HEK293 (cell line): Measurements from ENCODE around the gene HLA-E.

Experiments used
- CTCF ChIA-PET: fragments of 350-600 bp; formaldehyde crosslinking; extraction: SDS; loops from one replicate; lab custom pipeline; 2021; ENCODE audit warnings: antibody characterized with exemption; lab: Yijun Ruan, JAX
- POLR2A ChIA-PET: fragments of 300-600 bp; formaldehyde crosslinking; extraction: SDS; loops from one replicate; lab custom pipeline; 2020; ENCODE audit warnings: antibody characterized with exemption, inconsistent platforms; lab: Yijun Ruan, JAX
- H3K27ac ChIP-seq: fragments of 200-500 bp; sonication (Bioruptor generic); 2 replicates; pipeline ENCODE4 v1.5.1; 2014; ENCODE audit warnings: low read depth, low read length, control low read depth, inconsistent platforms; ENCODE audit errors: extremely low read depth
- H3K36me3 ChIP-seq, 2 experiments: fragments of 200-500 bp in 1 of 2; sonication (Bioruptor generic) in 1 of 2; 1 replicate in 1 of 2; 2 replicates in 1 of 2; pipeline ENCODE4 v1.5.1; 2014 to 2017; ENCODE audit warnings: inconsistent platforms in 2 of 2, low read length in 2 of 2; ENCODE audit not compliant: control insufficient read depth in 2 of 2, insufficient read depth in 1 of 2
- H3K4me1 ChIP-seq: fragments of 200-500 bp; sonication (Bioruptor generic); 2 replicates; pipeline ENCODE4 v1.5.1; 2014; ENCODE audit warnings: mild to moderate bottlenecking, low read length, inconsistent platforms; ENCODE audit not compliant: control insufficient read depth, insufficient read depth
- H3K4me3 ChIP-seq: 2 replicates; pipeline ENCODE4 v1.5.1; 2011; ENCODE audit warnings: low read depth, mild to moderate bottlenecking, control low read depth, low read length, moderate library complexity
- H3K9me3 ChIP-seq: fragments of 200-500 bp; sonication (Bioruptor generic); 2 replicates; pipeline ENCODE4 v1.5.1; 2014; ENCODE audit warnings: low read depth, low read length, inconsistent platforms; ENCODE audit not compliant: control insufficient read depth, insufficient read depth
- EGR2 ChIP-seq: fragments of 450-650 bp; formaldehyde crosslinking; IDR thresholded peaks from 2 replicates; pipeline ENCODE4 v1.5.1; 2016; ENCODE audit warnings: low read depth, missing biosample characterization, missing genetic modification characterization
- ELK4 ChIP-seq: IDR thresholded peaks from 2 replicates; pipeline ENCODE4 v1.6.1; 2011; ENCODE audit warnings: mild to moderate bottlenecking, low read depth, low read length, borderline replicate concordance
- GLI4 ChIP-seq: fragments of 450-650 bp; formaldehyde crosslinking; IDR thresholded peaks from 2 replicates; pipeline ENCODE4 v1.5.1; 2016; ENCODE audit warnings: missing biosample characterization, missing genetic modification characterization
- GLIS1 ChIP-seq: fragments of 450-650 bp; formaldehyde crosslinking; IDR thresholded peaks from 2 replicates; pipeline ENCODE4 v1.5.1; 2016; ENCODE audit warnings: missing biosample characterization, missing genetic modification characterization
- HOXC10 ChIP-seq: sonication (generic); formaldehyde crosslinking; IDR thresholded peaks from 2 replicates; pipeline ENCODE4 v1.8.1; 2023; ENCODE audit warnings: mild to moderate bottlenecking, missing genetic modification reagents
- KLF1 ChIP-seq: fragments of 450-650 bp; formaldehyde crosslinking; IDR thresholded peaks from 2 replicates; pipeline ENCODE4 v1.5.1; 2016; ENCODE audit warnings: missing biosample characterization, missing genetic modification characterization
- KLF16 ChIP-seq: fragments of 450-650 bp; formaldehyde crosslinking; IDR thresholded peaks from 2 replicates; pipeline ENCODE4 v1.5.1; 2017; ENCODE audit warnings: missing biosample characterization, missing genetic modification characterization
- KLF8 ChIP-seq: fragments of 450-650 bp; formaldehyde crosslinking; IDR thresholded peaks from 2 replicates; pipeline ENCODE4 v1.5.1; 2016; ENCODE audit warnings: missing biosample characterization, missing genetic modification characterization
- KLF9 ChIP-seq: fragments of 450-650 bp; formaldehyde crosslinking; IDR thresholded peaks from 2 replicates; pipeline ENCODE4 v1.5.1; 2016; ENCODE audit warnings: missing biosample characterization, missing genetic modification characterization, low read depth
- PRDM10 ChIP-seq: fragments of 450-650 bp; formaldehyde crosslinking; IDR thresholded peaks from 2 replicates; pipeline ENCODE4 v1.5.1; 2016; ENCODE audit warnings: missing biosample characterization, missing genetic modification characterization
- RBAK ChIP-seq: fragments of 450-650 bp; formaldehyde crosslinking; IDR thresholded peaks from 2 replicates; pipeline ENCODE4 v1.5.1; 2016; ENCODE audit warnings: missing biosample characterization, missing genetic modification characterization
- SP3 ChIP-seq: fragments of 450-650 bp; formaldehyde crosslinking; IDR thresholded peaks from 2 replicates; pipeline ENCODE4 v1.5.1; 2016; ENCODE audit warnings: missing biosample characterization, missing genetic modification characterization
- ZBTB17 ChIP-seq: fragments of 450-650 bp; formaldehyde crosslinking; IDR thresholded peaks from 2 replicates; pipeline ENCODE4 v1.5.1; 2016; ENCODE audit warnings: missing biosample characterization, missing genetic modification characterization
- ZBTB21 ChIP-seq: fragments of 450-650 bp; formaldehyde crosslinking; IDR thresholded peaks from 2 replicates; pipeline ENCODE4 v1.5.1; 2017; ENCODE audit warnings: missing biosample characterization, missing genetic modification characterization
- ZBTB8A ChIP-seq: fragments of 450-650 bp; formaldehyde crosslinking; IDR thresholded peaks from 2 replicates; pipeline ENCODE4 v1.5.1; 2016; ENCODE audit warnings: missing biosample characterization, missing genetic modification characterization
- ZIC2 ChIP-seq: fragments of 450-650 bp; formaldehyde crosslinking; IDR thresholded peaks from 2 replicates; pipeline ENCODE4 v1.5.1; 2016; ENCODE audit warnings: missing biosample characterization, missing genetic modification characterization
- ZNF133 ChIP-seq: fragments of 450-650 bp; formaldehyde crosslinking; IDR thresholded peaks from 2 replicates; pipeline ENCODE4 v1.5.1; 2016; ENCODE audit warnings: missing biosample characterization, missing genetic modification characterization
- ZNF2 ChIP-seq: fragments of 450-650 bp; formaldehyde crosslinking; IDR thresholded peaks from 2 replicates; pipeline ENCODE4 v1.5.1; 2016; ENCODE audit warnings: missing biosample characterization, missing genetic modification characterization
- ZNF280C ChIP-seq: fragments of 450-650 bp; formaldehyde crosslinking; IDR thresholded peaks from 2 replicates; pipeline ENCODE4 v1.5.1; 2016; ENCODE audit warnings: missing biosample characterization, missing genetic modification characterization
- ZNF335 ChIP-seq: fragments of 450-650 bp; formaldehyde crosslinking; conservative IDR thresholded peaks from 2 replicates; pipeline ENCODE4 v1.5.1; 2016; ENCODE audit warnings: missing biosample characterization, missing genetic modification characterization
- ZNF350 ChIP-seq: fragments of 450-650 bp; formaldehyde crosslinking; IDR thresholded peaks from 2 replicates; pipeline ENCODE4 v1.5.0; 2017; ENCODE audit warnings: missing biosample characterization, mild to moderate bottlenecking, missing genetic modification characterization
- ZNF366 ChIP-seq: fragments of 450-650 bp; formaldehyde crosslinking; conservative IDR thresholded peaks from 2 replicates; pipeline ENCODE4 v1.5.1; 2016; ENCODE audit warnings: missing biosample characterization, missing genetic modification characterization
- ZNF514 ChIP-seq: fragments of 450-650 bp; formaldehyde crosslinking; IDR thresholded peaks from 2 replicates; pipeline ENCODE4 v1.5.1; 2016; ENCODE audit warnings: missing biosample characterization, missing genetic modification characterization
- ZNF629 ChIP-seq: fragments of 450-650 bp; formaldehyde crosslinking; IDR thresholded peaks from 2 replicates; pipeline ENCODE4 v1.5.1; 2017; ENCODE audit warnings: missing biosample characterization, missing genetic modification characterization
- ZSCAN4 ChIP-seq: fragments of 450-650 bp; formaldehyde crosslinking; IDR thresholded peaks from 2 replicates; pipeline ENCODE4 v1.5.1; 2017; ENCODE audit warnings: missing biosample characterization, missing genetic modification characterization
- TF ChIP-seq, protein P1 (sequence below): fragments of 450-650 bp; formaldehyde crosslinking; IDR thresholded peaks from 2 replicates; pipeline ENCODE4 v1.5.1; 2016; ENCODE audit warnings: missing biosample characterization, missing genetic modification characterization
- TF ChIP-seq, protein P2 (sequence below): fragments of 450-650 bp; formaldehyde crosslinking; IDR thresholded peaks from 2 replicates; pipeline ENCODE4 v1.5.1; 2016; ENCODE audit warnings: missing biosample characterization, missing genetic modification characterization

HLA-E gene

GRCh38 chr6:30515106-30515505 lies 25.8 kb downstream of the HLA-E start (continued):
- TF ChIP-seq, protein P1, sequence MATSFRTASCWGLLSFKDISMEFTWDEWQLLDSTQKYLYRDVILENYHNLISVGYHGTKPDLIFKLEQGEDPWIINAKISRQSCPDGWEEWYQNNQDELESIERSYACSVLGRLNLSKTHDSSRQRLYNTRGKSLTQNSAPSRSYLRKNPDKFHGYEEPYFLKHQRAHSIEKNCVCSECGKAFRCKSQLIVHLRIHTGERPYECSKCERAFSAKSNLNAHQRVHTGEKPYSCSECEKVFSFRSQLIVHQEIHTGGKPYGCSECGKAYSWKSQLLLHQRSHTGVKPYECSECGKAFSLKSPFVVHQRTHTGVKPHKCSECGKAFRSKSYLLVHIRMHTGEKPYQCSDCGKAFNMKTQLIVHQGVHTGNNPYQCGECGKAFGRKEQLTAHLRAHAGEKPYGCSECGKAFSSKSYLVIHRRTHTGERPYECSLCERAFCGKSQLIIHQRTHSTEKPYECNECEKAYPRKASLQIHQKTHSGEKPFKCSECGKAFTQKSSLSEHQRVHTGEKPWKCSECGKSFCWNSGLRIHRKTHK (tag by site-specific recombination): no peak
- TF ChIP-seq ZNF350 (no peak), KLF8 (no peak), KLF9 (tag by site-specific recombination) (no peak), HOXC10 (no peak), ZNF366 (tag by site-specific recombination) (no peak), ZNF514 (tag by site-specific recombination) (no peak), GLI4 (tag by site-specific recombination) (no peak), RBAK (tag by site-specific recombination) (no peak), ZNF2 (no peak), GLIS1 (tag by site-specific recombination) (no peak), ZSCAN4 (tag by site-specific recombination) (no peak)
- TF ChIP-seq, protein P2, sequence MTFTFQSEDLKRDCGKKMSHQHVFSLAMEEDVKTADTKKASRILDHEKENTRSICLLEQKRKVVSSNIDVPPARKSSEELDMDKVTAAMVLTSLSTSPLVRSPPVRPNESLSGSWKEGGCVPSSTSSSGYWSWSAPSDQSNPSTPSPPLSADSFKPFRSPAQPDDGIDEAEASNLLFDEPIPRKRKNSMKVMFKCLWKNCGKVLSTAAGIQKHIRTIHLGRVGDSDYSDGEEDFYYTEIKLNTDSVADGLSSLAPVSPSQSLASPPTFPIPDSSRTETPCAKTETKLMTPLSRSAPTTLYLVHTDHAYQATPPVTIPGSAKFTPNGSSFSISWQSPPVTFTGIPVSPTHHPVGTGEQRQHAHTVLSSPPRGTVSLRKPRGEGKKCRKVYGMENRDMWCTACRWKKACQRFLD (tag by site-specific recombination): no peak

- H3K9me3 ChIP-seq: no peaks in the 10 kb centered on the region
- H3K27ac ChIP-seq: peak overlapping the region; percentile 33
- no peaks in the 10 kb centered on the region for H3K4me1 ChIP-seq
- peak overlapping the region; percentile 46 for H3K4me3 ChIP-seq
- CTCF ChIA-PET: interaction anchor here (0.6 to 1.5 kb wide), 3 partner anchors 29 to 34 kb away, joined by 3 to 5 read pairs (median 4); no protein-coding TSS in a partner anchor
- POLR2A ChIA-PET: interaction anchor here (0.6 to 1.1 kb wide), 5 partner anchors 16 to 55 kb away, joined by 3 to 4 read pairs (median 3); partner anchors contain the start of gene ABCF1
- H3K36me3 ChIP-seq: no peaks in the 10 kb centered on the region
- peak; percentile 61 for TF ChIP-seq ZBTB8A (tag by site-specific recombination)
- no peak for TF ChIP-seq ZIC2
- TF ChIP-seq ZBTB17 (tag by site-specific recombination): peak; percentile 84
- no peak for TF ChIP-seq ZNF280C
- no peak for TF ChIP-seq ZNF366 (tag by site-specific recombination)
- TF ChIP-seq ZNF133: no peak
- no peak for TF ChIP-seq KLF16 (tag by site-specific recombination)
- no peak for TF ChIP-seq ELK4
- no peak for TF ChIP-seq ZNF629 (tag by site-specific recombination)
- TF ChIP-seq ZBTB21: no peak
- TF ChIP-seq ZNF335 (tag by site-specific recombination): peak; percentile 76
- TF ChIP-seq PRDM10 (tag by site-specific recombination): peak; percentile 83
- peak; percentile 39; the same call in 1 of the 2 replicates for TF ChIP-seq EGR2 (tag by site-specific recombination)
- TF ChIP-seq KLF1 (tag by site-specific recombination): peak; percentile 23; the same call in 1 of the 2 replicates
- peak; percentile 40 for TF ChIP-seq SP3 (tag by site-specific recombination)
Observed at GRCh38 chr6:30515944-30516753, 26.8 kb downstream of the HLA-E start.
